Peyer's patch (tissue), 4 donors: ENCODE data around the gene MAN1A2. TPM values are rescaled to one million over a fixed set of nuclear protein-coding genes. Genes with fewer than 3 reads are reported as not detected.
A peak's percentile ranks its signal among the peaks of the same experiment; 100 is the strongest.

Source experiments
- DNase-seq, 3 donors: peaks; one replicate each; pipeline ENCODE4 v3.0.0-alpha.2; 2017 to 2019
- H3K27ac ChIP-seq, 4 donors: fragments of 200-600 bp; sonication (generic); one replicate each; pipeline ENCODE4 v1.5.1; 2016 to 2019
- H3K27me3 ChIP-seq, 2 donors: fragments of 200-600 bp; sonication (generic); one replicate each; pipeline ENCODE4 v1.5.1; 2019
- H3K36me3 ChIP-seq, 3 donors: fragments of 200-600 bp; sonication (generic); one replicate each; pipeline ENCODE4 v1.5.1; 2016 to 2019
- H3K4me1 ChIP-seq, 4 donors: fragments of 200-600 bp; sonication (generic); one replicate each; pipeline ENCODE4 v1.5.1; 2016 to 2019
- H3K4me3 ChIP-seq, 4 donors: fragments of 200-600 bp; sonication (generic); 1 replicate in 3 of 4; 2 replicates in 1 of 4; pipeline ENCODE4 v1.5.1; 2016 to 2019; ENCODE audit warnings: mild to moderate bottlenecking in 1 of 4
- H3K9me3 ChIP-seq, 4 donors: fragments of 200-600 bp; sonication (generic); one replicate each; pipeline ENCODE4 v1.5.1; 2016 to 2019; ENCODE audit warnings: mild to moderate bottlenecking in 1 of 4
- POLR2A ChIP-seq, 2 donors: fragments of 450-650 bp; IDR thresholded peaks; one replicate each; pipeline ENCODE4 v1.5.1; 2017; ENCODE audit warnings: antibody characterized with exemption in 2 of 2, mild to moderate bottlenecking in 2 of 2, moderate library complexity in 2 of 2
- total RNA-seq, 4 donors: library from RNA; depleted of rRNA; stranded (reverse); fragments of >200 nt; gene quantifications; one replicate each; pipeline ENCODE4 v1.1.0, GENCODE V29; 2016
- TF ChIP-seq, protein P1 (sequence below), 6 experiments: fragments of 450-650 bp in 4 of 6; fragments of 200-600 bp in 2 of 6; sonication (generic) in 1 of 6; IDR thresholded peaks; one replicate each; pipeline ENCODE4 v1.5.1; 2017 to 2019; ENCODE audit warnings: antibody characterized with exemption in 6 of 6, mild to moderate bottlenecking in 3 of 6, moderate library complexity in 1 of 6

The MAN1A2 gene
- total RNA-seq, 4 donors from 2014 or later, result 43.2 to 53.8 (median 49.4) TPM

DNA sequence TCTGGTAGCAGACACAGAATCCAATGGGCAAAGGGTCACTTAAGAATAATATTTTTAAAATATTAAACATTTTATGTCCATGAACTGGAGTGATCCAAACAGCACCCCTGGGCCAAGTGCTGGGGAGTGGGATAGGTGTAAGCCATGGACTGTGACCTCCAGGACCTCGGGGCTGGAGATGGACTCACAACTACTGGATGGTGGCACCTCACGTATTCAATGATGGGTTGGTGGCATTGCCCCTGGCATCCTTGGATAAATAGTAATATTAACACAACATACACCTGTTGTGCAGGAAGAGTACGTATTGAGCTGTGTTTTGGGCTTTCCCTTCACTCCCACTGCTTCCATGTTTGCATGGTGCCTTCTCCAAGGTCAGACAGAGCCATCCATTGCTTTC, 199.3 kb downstream of the MAN1A2 start:
- H3K9me3 ChIP-seq, result no peaks in the 10 kb centered on the region
- TF ChIP-seq, protein P1, sequence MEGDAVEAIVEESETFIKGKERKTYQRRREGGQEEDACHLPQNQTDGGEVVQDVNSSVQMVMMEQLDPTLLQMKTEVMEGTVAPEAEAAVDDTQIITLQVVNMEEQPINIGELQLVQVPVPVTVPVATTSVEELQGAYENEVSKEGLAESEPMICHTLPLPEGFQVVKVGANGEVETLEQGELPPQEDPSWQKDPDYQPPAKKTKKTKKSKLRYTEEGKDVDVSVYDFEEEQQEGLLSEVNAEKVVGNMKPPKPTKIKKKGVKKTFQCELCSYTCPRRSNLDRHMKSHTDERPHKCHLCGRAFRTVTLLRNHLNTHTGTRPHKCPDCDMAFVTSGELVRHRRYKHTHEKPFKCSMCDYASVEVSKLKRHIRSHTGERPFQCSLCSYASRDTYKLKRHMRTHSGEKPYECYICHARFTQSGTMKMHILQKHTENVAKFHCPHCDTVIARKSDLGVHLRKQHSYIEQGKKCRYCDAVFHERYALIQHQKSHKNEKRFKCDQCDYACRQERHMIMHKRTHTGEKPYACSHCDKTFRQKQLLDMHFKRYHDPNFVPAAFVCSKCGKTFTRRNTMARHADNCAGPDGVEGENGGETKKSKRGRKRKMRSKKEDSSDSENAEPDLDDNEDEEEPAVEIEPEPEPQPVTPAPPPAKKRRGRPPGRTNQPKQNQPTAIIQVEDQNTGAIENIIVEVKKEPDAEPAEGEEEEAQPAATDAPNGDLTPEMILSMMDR (IDR thresholded peaks at IDR 0.05), result no peak
- no peak for TF ChIP-seq POLR2A (IDR thresholded peaks at IDR 0.05)
- H3K27ac ChIP-seq, result no peak overlapping the region
- H3K36me3 ChIP-seq, result no peaks in the 10 kb centered on the region
- H3K4me3 ChIP-seq, result no peak overlapping the region
- DNase-seq, result no peak
- no peaks in the 10 kb centered on the region for H3K4me1 ChIP-seq
- H3K27me3 ChIP-seq, result no peaks in the 10 kb centered on the region

DNA sequence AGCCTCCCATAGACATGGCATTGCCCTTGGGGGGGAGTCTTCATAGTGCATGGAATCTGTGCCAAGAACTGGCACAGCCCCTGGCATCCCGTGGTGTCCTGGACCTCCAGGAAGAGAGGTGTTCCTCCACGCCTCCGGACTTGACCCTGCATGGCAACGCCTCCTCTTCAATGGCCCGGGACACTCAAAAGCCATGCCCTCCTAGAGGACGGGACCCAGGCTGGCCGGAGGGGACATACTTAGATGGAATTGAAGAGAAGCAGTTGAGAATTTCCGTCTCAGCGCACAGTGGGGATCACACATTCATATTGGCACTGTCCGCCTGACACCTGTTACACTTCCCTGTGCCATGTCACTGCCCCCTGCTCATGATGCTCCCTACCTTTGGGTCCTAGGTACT, 200.2 kb downstream of the MAN1A2 start:
- no peaks in the 10 kb centered on the region for H3K9me3 ChIP-seq
- H3K4me1 ChIP-seq, result no peaks in the 10 kb centered on the region
- no peak overlapping the region for H3K4me3 ChIP-seq
- no peaks in the 10 kb centered on the region for H3K27me3 ChIP-seq
- no peak overlapping the region for H3K27ac ChIP-seq
- no peak for DNase-seq
- TF ChIP-seq, protein P1 (IDR thresholded peaks at IDR 0.05), result no peak
- TF ChIP-seq POLR2A (IDR thresholded peaks at IDR 0.05), result no peak
- no peaks in the 10 kb centered on the region for H3K36me3 ChIP-seq

DNA sequence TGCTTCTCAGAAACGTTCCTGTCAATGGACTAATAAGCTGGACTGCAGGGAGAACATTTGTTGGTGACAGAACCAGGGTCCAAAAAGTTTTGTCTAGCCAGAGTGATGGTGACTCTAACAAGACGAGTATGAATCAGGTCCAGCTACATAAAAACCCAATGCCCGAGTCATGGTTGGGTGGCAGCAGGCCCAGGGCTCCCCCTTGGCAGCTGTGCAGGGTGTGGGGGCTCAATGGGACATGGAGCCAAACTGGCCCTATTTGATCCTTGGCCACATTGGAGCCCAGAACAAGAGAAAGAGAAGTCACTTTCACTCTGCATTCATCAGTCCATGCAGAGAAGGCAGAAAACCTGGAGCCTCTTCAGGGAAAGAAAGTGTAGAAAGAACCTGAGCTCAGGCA, 200.7 kb downstream of the MAN1A2 start:
- H3K27me3 ChIP-seq, result no peaks in the 10 kb centered on the region
- no peaks in the 10 kb centered on the region for H3K36me3 ChIP-seq
- no peak overlapping the region for H3K4me3 ChIP-seq
- H3K27ac ChIP-seq, result no peak overlapping the region
- TF ChIP-seq POLR2A (IDR thresholded peaks at IDR 0.05), result no peak
- TF ChIP-seq, protein P1 (IDR thresholded peaks at IDR 0.05), result no peak
- H3K4me1 ChIP-seq, result no peaks in the 10 kb centered on the region
- H3K9me3 ChIP-seq, result no peaks in the 10 kb centered on the region
- DNase-seq, result no peak

DNA sequence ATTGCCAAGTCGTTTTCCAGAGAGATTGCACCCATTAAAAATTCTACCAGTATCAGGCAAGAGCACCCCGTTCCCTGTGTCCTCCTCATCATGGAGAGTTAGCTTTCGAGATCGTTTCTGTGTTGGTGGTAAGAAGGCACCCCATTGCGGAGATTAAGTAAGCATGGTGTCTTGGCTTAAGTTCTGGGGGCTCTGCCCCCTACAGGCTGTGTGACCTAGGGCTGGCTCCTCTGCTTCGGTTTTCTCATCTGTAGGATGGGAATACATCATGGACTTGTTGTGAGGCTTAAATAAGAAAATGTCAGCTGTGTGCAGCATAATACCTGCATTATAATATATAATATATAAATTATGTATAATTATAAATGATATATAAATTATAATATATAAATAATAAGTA, 201.8 kb downstream of the MAN1A2 start:
- Histone ChIP-seq H3K4me3 (no peak overlapping the region), H3K27me3 (no peaks in the 10 kb centered on the region), H3K36me3 (no peaks in the 10 kb centered on the region), H3K9me3 (no peaks in the 10 kb centered on the region), H3K4me1 (no peaks in the 10 kb centered on the region), H3K27ac (no peak overlapping the region)
- DNase-seq, result no peak
- TF ChIP-seq, protein P1 (IDR thresholded peaks at IDR 0.05), result no peak
- TF ChIP-seq POLR2A (IDR thresholded peaks at IDR 0.05), result no peak

DNA sequence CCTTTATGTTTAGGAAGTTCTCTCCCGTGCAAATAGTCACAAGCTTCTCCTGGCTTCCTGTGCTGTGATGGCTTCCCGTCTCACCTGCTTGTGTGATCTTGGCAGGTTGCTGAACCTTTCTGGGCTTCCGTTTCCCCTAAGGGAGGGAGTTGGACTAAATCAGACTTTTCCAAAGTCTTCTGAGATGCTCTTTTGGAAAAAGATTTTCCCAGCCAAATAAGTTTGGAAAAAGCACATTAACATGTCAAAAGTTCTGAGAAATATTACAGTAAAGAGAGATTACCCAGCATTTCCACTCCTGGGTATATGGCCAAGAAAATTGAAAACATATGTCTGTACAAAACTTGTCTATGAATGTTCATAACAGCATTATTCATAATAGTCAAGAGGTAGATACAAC, 202.6 kb downstream of the MAN1A2 start:
- Histone ChIP-seq H3K27ac (no peak overlapping the region), H3K27me3 (no peaks in the 10 kb centered on the region), H3K4me1 (no peaks in the 10 kb centered on the region), H3K9me3 (no peaks in the 10 kb centered on the region), H3K36me3 (no peaks in the 10 kb centered on the region), H3K4me3 (no peak overlapping the region)
- DNase-seq, result no peak
- TF ChIP-seq, protein P1 (IDR thresholded peaks at IDR 0.05), result no peak
- TF ChIP-seq POLR2A (IDR thresholded peaks at IDR 0.05), result no peak

DNA sequence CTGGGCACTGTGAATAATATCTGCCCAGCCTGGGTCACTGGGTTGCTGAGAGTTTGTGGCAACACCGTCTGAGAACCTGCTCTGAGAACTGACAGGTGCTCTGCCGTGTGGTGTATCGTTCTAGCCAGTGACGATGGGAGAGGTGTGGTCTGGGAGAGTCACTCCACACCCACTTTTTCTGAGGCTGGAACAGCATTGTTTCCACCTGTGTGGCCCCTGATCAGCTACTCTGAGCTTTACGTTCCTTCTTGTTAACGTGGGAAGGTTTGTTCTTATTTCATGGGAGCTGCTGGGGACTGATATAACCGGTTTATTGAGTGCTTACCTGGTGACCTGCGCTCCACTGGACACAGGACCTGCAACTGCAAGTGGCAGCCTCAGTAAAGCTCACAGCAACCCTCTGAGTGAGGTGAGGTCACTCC, 203.8 kb downstream of the MAN1A2 start:
- Histone ChIP-seq H3K4me1 (no peaks in the 10 kb centered on the region), H3K4me3 (no peak overlapping the region), H3K27me3 (no peaks in the 10 kb centered on the region), H3K9me3 (no peaks in the 10 kb centered on the region), H3K36me3 (no peaks in the 10 kb centered on the region), H3K27ac (no peak overlapping the region)
- DNase-seq, result peak in 2 of 3 donors; percentile 54 to 73
- TF ChIP-seq POLR2A (IDR thresholded peaks at IDR 0.05), result no peak
- TF ChIP-seq, protein P1 (IDR thresholded peaks at IDR 0.05), result no peak
